IPS-18c (cell line): ENCODE data around the gene STRA6.
A peak's percentile ranks its signal among the peaks of the same experiment; 100 is the strongest.

Experiments
- H3K4me3 ChIP-seq: 2 replicates; pipeline ENCODE4 v1.7.0; 2013; ENCODE audit warnings: low read depth, mild to moderate bottlenecking, low read length, moderate library complexity; ENCODE audit not compliant: insufficient read depth
- H3K9me3 ChIP-seq: one replicate; pipeline ENCODE4 v1.6.1; 2013; ENCODE audit warnings: mild to moderate bottlenecking, low read length, moderate library complexity; ENCODE audit not compliant: control insufficient read depth, insufficient read depth

STRA6 gene

GRCh38 chr15:74157868-74158827 lies 44.4 kb downstream of the STRA6 start:
- H3K4me3 ChIP-seq = no peak overlapping the region

GRCh38 chr15:74156678-74157411 lies 45.7 kb downstream of the STRA6 start:
- H3K9me3 ChIP-seq = no peaks in the 10 kb centered on the region
- H3K4me3 ChIP-seq = no peak overlapping the region

More at GRCh38 chr15:74157868-74158827, 44.4 kb downstream of the STRA6 start:
- H3K9me3 ChIP-seq = no peaks in the 10 kb centered on the region

- Histone ChIP-seq H3K4me3 (no peak overlapping the region), H3K9me3 (no peaks in the 10 kb centered on the region)
Measured at GRCh38 chr15:74155766-74156417, 46.7 kb downstream of the STRA6 start.

GRCh38 chr15:74147051-74147450 lies 55.5 kb downstream of the STRA6 start:
- no peaks in the 10 kb centered on the region for H3K9me3 ChIP-seq
- H3K4me3 ChIP-seq = no peak overlapping the region

GRCh38 chr15:74146277-74146800 lies 56.2 kb downstream of the STRA6 start:
- Histone ChIP-seq H3K9me3 (no peaks in the 10 kb centered on the region), H3K4me3 (no peak overlapping the region)

GRCh38 chr15:74144153-74144775 lies 58.3 kb downstream of the STRA6 start:
- H3K9me3 ChIP-seq = no peaks in the 10 kb centered on the region

GRCh38 chr15:74141591-74141990 lies 61.0 kb downstream of the STRA6 start:
- Histone ChIP-seq H3K9me3 (peaks cover 2% of the 10 kb centered on the region), H3K4me3 (no peak overlapping the region)

More at GRCh38 chr15:74144153-74144775, 58.3 kb downstream of the STRA6 start:
- no peak overlapping the region for H3K4me3 ChIP-seq

- no peak overlapping the region for H3K4me3 ChIP-seq
- H3K9me3 ChIP-seq = peaks cover 4% of the 10 kb centered on the region
Measured at GRCh38 chr15:74138642-74139041, 63.9 kb downstream of the STRA6 start.

GRCh38 chr15:74137537-74137894 lies 65.1 kb downstream of the STRA6 start:
- H3K9me3 ChIP-seq = peaks cover 9% of the 10 kb centered on the region

GRCh38 chr15:74136814-74137536 lies 65.6 kb downstream of the STRA6 start:
- H3K9me3 ChIP-seq = peaks cover 9% of the 10 kb centered on the region
- peak overlapping the region; percentile 30 for H3K4me3 ChIP-seq

More at GRCh38 chr15:74137537-74137894, 65.1 kb downstream of the STRA6 start:
- H3K4me3 ChIP-seq = no peak overlapping the region

GRCh38 chr15:74136540-74136813 lies 66.1 kb downstream of the STRA6 start:
- peak overlapping the region; percentile 30; the same call in 1 of the 2 replicates for H3K4me3 ChIP-seq
- H3K9me3 ChIP-seq = peaks cover 9% of the 10 kb centered on the region

- H3K9me3 ChIP-seq = peaks cover 9% of the 10 kb centered on the region
- peak overlapping the region; percentile 28; the same call in 1 of the 2 replicates for H3K4me3 ChIP-seq
Measured at GRCh38 chr15:74135041-74135565, 67.5 kb downstream of the STRA6 start.

- Histone ChIP-seq H3K4me3 (peak overlapping the region; percentile 28), H3K9me3 (peaks cover 9% of the 10 kb centered on the region)
Measured at GRCh38 chr15:74134387-74135027, 68.1 kb downstream of the STRA6 start.

GRCh38 chr15:74133694-74134386 lies 68.7 kb downstream of the STRA6 start:
- Histone ChIP-seq H3K9me3 (peaks cover 7% of the 10 kb centered on the region), H3K4me3 (peak overlapping the region; percentile 36)
